HG03469 (cell line): ENCODE results near the gene COBLL1.

ENCODE experiments used
- ATAC-seq: cut with Tn5 transposase; IDR thresholded peaks from one replicate; pipeline ENCODE4 v1.9.1; 2021; ENCODE audit warnings: mild to moderate bottlenecking, moderate library complexity, moderate number of reproducible peaks; ENCODE audit not compliant: unreplicated experiment

COBLL1 gene

DNA sequence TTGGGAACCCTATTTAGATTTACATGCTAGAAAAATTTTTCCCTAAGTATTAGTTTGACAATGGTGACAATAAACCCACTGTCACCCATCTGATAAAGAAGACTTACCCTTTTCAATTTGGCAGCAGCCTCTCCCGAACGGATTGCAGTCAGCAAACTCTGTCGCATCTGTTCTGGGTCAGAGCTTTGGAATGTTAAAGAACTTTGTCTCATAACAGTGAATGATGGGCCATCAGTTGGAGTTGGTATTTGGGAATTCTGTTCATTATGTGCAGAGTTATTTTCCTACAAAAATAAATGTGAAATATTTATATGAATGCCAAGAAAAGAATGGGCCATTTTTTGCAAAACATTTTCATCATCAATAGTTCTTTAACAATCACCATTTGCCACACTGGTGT is 149.5 kb downstream of the COBLL1 start:
- ATAC-seq, result no peak

DNA sequence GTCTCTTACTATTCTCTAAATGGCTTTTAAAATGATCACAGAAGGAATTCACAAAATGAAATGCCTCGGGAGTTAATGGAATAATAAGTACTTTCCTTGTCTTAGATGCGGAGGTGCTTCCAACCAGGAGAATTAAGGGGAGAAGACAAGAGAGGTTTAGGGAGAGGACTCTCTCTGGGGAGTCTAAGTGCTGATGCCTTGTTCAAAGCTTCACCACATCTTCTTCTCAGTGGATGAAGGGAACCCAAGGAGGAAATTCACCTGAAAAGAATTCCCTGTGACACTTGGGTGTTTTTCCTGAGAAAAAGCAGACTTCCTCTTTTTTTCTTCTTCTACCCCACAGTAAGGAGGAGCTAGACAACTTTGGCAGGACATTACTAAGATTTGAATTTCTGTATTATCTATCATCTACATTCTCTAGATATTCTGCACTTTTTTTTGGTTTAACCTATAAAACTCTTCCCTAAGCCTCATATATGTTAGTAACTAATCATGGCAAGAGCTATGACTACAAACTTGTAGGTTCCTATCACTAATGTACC is 150.2 kb downstream of the COBLL1 start:
- ATAC-seq, result no peak

DNA sequence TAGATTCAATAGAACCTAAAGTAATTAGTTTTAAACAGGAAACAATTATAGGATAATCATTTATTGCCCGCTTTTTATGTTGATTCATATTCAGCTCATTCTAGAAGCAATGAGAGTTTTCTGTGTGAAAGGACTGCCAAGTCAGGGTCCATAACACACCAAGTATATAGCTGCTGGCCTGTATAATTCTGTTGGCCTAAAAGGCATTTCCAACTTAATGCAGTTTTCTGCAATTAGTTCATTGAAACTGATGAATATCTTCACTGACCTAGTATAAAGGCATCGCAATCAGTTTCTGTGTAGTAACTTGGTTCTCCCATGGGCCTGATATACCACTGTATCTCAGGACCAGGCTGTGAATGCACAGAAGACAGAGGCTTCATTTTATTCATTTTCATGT is 151.3 kb downstream of the COBLL1 start:
- ATAC-seq, result no peak

DNA sequence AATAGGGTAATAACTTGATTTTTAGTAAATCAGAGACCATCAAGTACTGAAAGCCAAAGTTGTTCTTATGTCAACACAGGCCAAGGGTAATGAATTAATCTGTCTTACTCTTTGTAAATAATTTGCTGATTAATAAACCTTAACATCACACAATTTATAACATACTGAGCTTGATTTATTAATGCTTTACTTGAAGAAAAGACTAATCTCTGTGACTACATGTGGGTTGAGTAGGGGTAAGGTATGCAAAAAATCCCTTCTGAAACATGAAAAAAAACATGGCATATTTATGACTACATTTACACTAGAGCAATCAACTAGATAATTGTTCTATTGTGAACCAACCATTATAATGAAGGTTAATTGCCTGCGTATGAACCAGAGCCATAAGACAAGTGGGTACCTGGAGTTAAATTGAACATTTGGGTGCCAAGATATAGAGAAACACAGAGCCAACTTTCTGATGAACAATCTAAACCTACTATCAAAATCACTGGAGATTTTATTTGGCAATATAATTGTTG is 152.7 kb downstream of the COBLL1 start:
- no peak for ATAC-seq

DNA sequence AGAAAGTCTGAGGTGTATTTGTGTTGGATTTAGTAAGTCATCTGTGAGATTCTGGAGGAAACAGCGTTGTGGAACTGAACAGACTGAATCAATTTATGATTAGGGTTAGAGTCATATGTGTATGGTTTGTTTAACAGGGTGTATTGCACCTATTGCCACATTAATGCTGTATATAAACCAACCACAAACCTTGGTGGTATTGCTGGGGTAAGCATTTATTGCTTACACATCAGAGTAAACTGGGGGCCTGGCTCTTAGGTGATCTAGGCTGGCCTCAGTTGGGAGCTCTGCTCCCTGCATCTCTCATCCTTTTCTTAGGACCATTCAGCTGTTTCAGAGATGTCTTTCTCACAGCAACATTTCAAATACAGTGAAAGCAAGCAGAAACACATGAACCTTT is 160.6 kb downstream of the COBLL1 start:
- no peak for ATAC-seq

DNA sequence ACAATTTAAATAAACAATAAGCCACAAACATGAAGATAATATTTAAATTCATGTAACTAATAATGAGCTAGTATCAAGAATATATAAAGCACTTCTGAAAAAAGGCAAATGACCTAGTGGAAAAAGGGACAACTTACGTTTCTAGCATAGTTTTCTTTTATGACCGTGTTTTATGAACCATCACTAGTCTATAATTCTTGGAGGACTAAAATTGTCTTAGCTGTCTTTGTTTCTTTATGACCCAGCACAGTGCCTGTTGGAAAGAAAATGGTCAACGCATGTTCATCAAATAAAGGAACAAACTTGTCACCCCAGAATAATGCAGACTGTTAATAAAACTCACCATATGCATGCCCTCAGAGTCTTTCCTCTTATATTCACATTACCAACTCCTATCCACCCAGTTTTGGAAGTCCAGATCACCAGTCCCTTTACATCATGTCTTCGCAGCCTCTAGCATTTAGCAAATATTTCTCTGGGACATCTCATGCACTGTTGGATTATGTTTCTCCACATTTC is 162.9 kb downstream of the COBLL1 start:
- ATAC-seq, result no peak

DNA sequence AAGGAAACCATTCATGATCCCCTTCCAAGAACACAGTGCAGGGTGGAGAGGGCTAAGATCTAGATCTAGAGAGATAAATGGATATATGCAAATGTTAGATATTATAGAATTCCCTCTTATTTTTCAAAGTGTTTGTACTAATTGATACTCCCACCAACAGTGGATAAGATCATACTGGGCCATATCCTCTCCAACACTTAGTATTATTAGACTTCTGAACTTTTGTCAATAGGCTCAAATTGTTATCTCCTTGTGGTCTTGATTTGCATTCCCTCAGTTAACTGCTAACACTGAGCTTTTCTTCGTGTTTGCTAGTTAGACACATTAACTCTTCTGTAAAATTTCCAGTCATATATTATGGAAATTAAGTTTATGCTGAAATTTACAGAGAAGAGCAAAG is 163.9 kb downstream of the COBLL1 start:
- ATAC-seq, result no peak

DNA sequence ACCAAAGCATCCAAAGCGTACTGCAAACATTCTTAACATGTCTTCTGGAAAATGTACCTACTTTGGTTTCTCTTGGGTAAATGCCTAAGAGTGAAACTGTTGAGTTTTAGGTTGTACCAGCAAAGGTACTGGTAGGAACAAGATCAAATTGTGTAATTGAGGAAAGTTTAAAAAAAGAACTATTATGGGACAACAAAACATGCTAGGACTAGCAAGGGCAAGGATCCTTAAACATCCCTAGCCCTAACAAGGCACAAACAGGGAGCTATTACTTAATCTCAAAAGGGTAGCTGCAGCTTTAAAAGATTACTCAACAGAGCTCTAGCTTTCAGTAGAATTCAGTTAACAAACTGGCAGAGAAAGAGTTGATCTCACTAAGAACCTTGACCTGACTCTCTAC is 164.4 kb downstream of the COBLL1 start:
- no peak for ATAC-seq

DNA sequence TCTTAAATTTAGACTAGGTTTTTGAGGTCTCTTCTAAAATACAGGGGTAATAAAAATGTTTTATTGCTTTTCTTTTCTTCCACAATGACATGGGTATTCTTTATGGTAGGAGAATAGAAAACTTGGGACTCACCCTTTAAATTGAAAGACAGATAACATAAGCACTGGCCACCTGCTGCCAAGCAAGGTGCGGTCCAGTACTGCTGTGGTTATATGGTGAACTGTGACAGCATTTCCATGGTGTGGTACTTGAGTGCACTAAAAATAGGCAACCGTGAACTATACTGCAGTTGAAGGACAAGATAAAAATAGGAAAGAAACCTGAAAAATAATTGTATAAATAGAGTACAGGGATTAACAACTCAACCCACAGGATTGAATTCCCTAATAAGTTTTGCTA is 165.9 kb downstream of the COBLL1 start:
- ATAC-seq, result no peak

DNA sequence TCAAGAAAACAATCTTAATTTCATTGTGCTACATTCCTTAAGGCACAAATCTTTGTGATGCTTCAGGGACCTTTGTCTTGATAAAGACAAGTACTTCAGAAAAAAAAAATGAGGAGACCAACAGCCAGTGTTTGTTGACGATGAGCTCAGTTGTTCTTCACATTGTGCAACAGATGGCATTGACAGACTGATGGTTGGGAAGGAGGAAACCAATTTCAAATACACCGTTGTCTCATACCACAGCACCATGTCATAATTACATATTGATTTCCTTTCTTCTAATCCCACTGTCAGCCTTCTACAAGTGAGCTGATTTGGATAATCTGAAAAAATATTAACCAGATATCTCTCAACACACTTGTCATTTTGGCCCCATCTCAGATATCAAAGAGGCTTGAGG is 166.6 kb downstream of the COBLL1 start:
- no peak for ATAC-seq

DNA sequence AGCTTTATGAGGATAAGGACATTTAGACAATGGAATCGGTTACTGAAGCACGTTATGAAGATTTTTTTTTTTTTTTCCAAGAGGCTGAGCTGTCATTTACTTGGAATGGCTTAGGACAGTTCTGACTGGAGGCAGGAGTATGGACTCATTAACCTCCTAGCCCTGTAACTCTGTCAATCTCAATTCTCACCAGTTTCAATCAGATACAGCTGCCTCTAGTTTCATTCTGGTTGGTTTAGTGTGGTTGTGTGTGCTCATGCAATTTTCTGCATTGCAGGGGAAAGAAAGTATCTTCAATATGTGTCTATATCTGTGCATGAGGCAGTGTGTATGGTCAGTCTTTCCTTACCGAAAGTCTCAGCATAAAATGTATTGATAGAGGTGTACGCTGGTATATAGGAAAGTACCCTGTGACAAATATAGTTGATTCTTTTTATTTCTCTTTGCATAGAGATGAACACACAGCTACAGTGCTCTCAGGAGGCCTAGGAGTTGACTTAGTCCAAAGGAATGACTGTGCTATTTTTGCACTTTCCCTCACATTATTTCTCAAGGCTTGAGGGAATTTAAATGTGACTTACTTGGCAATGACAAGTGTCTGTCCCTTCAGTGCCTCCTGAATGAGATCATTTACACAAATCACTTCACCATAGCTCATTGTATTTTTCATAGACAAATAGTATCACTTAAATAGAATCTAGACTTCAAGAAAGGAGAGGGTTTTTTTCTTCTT is 169.8 kb downstream of the COBLL1 start:
- no peak for ATAC-seq

DNA sequence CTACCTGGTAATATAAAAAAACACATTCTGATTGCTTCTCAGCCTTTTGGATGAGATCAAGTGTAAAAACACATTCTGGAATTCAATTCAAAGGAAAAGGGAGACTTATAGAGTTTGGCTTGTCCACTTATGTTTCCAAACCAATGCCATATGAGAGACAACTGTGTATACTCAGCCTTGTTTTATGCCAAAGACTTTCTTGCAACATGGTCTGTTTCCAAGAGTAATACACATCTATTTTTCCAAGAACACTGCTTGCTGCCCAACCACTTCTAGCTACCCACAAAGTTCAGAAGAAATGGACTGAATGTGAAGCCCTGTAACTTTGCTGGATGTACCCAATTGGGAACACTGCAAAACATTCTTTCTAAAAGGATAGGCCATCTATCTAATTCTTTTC is 172.3 kb downstream of the COBLL1 start:
- no peak for ATAC-seq

DNA sequence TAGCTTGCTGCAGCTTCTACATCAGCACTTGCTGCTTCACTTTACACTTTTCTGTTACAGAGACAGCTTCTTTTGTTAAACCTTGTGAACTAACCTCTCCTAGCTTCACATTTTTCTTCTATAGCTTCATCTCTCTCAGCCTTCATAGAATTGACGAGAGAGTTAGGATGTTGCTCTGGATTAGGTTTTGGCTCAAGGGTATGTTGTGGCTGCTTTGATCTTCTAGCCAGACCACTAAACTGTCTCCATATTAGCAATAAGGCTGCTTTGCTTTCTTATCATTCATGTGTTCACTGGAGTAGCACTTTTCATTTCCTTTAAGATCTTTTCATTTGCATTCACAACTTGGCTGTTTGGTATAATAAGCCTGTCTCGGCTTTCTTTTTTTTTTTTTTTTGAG is 174.1 kb downstream of the COBLL1 start:
- ATAC-seq, result no peak

DNA sequence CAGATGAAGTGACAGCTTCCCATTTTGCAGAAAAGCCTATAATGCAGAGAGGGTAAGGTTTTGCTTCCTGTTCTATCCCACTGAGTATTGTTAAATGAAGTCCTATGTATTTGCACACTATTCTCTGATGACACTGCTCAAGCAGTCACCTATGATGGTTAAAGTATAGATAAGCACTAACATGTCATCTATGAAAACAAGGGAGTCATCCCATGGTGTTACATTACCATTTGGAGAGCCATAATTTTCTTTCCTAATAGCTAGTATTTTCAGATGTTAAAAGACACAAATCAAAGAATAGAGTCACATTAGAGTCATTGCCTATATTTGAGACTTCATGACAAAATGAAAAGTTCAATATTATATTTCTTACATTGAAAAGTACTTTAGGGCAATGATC is 177.6 kb downstream of the COBLL1 start:
- no peak for ATAC-seq

DNA sequence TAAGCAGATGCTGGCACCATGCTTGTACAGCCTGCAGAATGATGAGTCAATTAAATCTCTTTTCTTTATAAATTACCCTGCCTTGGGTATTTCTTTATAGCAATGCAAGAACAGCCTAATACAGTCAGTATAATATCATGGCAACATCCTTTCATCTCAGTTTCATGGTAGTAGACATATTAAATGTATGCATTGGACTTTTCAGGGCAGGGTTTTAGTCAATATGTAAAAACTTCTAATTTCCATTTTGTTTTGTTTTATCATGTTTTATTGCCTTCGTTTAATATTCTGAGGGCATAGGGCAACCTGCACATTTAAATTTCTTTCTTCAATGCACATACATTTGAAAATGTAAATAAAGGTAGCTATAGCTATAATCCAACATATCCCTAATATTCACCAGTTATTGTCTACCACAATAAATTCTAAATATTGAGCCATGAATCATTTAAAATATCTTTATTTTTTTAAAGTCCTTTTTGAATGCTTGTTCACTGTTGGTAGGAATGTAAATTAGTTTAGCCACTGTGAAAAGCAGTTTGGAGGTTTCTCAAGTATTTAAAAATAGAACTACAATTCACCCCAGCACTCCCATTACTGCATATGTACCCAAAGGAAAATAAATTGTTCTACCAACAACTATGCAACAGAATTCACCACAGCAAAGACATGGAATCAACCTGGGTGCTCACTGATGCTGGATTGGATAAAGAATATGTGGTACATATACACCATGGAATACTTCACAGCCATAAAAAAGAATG is 178.6 kb downstream of the COBLL1 start:
- ATAC-seq, result no peak

DNA sequence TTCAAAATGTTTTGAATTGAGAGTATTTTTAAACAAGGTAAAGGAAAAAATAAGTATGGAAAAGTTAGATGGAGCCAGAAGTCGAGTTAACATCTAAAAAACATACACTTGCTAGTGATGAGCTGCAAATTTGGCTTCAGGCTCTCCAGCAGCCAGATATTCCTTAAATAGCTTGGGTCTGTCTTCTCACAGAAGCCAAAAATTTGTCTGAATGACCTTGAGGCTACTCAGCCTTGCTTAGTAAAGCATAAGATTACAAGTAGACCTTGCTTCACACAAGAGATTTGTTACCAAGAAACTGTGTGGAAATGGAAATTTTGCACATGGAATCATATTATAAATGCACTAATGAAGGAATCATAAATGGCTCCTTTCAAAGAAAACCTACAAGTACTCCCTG is 179.6 kb downstream of the COBLL1 start:
- no peak for ATAC-seq

DNA sequence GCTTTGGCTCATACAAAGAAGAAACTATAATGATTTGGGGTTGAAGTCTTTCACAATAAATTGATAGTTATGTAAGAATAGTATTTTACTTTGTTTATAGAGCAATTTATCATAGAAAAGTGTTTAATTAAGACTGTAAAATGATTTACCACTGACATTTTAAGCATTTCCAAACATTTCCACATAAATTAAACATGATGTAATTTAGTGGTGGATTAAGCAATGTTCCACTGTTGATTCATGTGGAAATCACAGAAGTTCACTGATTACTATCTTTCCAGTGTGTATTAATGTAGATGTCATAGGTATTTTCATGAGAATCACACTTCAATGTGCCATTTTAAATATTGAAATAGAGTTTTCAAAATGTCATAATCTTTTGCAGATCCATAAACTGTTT is 180.3 kb downstream of the COBLL1 start:
- no peak for ATAC-seq

DNA sequence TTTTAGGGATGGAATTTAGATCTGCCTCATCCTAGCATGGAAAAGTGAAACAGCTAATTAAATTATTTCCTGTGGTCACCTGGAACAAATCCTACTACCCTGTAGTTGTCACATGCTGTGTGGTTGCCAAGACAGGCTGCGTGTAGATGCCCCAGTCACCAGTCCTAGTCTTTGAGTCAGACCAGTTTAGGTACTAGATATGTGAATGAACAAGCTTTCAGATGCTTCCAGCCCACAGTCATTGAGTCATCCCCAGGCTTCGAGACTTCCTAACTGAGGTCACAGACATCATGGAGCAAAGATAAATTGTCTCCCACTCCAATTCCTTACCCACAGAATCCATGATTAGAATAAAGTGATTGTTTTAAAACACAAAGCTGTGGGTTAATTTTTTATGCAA is 184.5 kb downstream of the COBLL1 start:
- ATAC-seq, result no peak

DNA sequence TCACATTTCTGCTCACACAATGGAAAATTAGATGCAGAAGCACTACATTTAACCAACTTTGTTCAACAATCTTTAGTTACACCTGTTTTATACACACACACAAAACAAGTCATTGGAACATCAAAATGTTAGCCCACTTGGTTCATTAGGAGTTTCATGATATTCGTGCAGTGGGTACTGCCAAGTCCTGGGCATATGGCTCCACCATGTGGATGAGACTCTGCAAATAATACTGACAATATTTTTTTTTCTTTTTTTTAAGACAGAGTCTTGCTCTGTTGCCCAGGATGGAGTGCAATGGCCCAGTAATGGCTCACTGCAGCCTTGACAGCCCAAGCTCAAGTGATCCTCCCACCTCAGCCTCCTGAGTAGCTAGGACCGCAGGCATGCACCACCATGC is 185.9 kb downstream of the COBLL1 start:
- ATAC-seq, result no peak

DNA sequence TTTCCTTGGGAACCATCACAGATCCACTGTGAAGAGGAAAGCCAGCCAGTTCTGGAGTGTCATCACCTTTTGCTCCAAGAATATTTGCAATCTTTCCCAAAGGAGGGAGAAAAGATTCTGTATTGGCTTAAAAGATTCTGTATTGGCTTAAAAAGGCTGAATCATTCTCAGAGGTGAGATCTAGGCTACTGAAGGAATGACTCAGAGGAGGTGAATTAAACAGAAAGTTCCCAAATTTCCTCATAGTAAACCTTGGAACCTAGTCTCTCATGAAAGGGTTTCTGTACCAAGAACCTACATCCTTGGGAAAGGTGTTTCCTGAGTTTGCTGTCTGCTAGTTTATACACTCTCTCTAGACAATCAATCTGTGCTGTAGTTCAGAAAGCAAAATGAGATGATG is 186.3 kb downstream of the COBLL1 start:
- ATAC-seq, result no peak

DNA sequence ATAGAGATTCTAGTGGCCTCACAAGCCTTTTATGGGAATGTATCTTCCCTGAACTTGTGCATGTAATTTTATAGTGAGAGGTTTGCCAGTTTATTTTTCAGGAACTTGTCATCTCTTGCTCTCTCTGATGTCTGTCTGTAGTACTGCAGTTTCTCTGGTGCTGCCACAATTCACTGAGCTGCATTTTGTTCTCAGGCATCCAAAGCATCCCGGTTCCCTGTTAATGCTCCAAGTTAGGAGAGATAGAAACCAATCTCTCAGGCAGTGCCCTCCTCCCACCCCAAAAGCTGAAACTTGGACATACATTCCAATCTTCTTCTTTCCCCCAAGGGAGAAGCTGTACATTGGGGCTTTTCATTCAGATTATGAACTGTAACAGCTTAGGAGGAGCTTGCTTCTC is 190.3 kb downstream of the COBLL1 start:
- no peak for ATAC-seq
